Activated naive CD8-positive, alpha-beta T cell treated with anti-CD3 and anti-CD28 coated beads, Interleukin-2, amount 50 U/mL, for 24 hours (primary cell): ENCODE results near the gene LIPN.

Source experiments
- ATAC-seq: fragments of 150-1000 bp; cut with Tn5 transposase; one replicate; pipeline ENCODE4 v1.10.0; 2021
- DNase-seq: peaks from one replicate; pipeline ENCODE4 v3.0.0; 2021
- H3K27ac Mint-ChIP-seq: one replicate; pipeline ENCODE4 v1.8.0; 2021; ENCODE audit warnings: mild to moderate bottlenecking, mixed read lengths
- H3K27me3 Mint-ChIP-seq: one replicate; pipeline ENCODE4 v1.8.0; 2021; ENCODE audit warnings: mixed read lengths
- H3K36me3 Mint-ChIP-seq: one replicate; pipeline ENCODE4 v1.8.0; 2021; ENCODE audit warnings: low read depth, mixed read lengths
- H3K4me1 Mint-ChIP-seq: one replicate; pipeline ENCODE4 v1.8.0; 2021; ENCODE audit warnings: mixed read lengths
- H3K4me3 Mint-ChIP-seq: one replicate; pipeline ENCODE4 v1.8.0; 2021; ENCODE audit warnings: mild to moderate bottlenecking, moderate library complexity, mixed read lengths
- H3K9me3 Mint-ChIP-seq: one replicate; pipeline ENCODE4 v1.8.0; 2021; ENCODE audit warnings: mixed read lengths

The LIPN gene

DNA sequence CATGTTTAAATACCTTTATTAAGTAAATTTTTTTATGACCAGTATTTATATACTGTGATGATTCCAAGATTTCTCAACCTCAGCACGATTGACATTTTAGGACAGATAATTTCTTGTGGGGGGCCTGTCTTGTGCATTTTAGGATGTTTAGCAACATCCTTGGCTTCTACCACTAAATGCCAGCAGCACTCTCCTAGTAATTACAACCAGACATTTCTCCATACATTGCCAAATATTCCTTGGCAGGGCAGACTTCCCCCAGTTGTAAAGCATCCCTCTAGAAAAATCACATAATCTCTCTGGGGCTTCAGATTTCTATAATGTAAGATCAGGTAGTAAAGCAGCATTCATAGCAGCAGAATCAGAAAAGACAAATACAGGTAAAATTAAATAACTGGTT is 34.9 kb downstream of the LIPN start:
- no peak overlapping the region for H3K4me3 Mint-ChIP-seq
- peaks cover 28% of the 10 kb centered on the region for H3K4me1 Mint-ChIP-seq
- peaks cover 6% of the 10 kb centered on the region for H3K9me3 Mint-ChIP-seq
- no peak for DNase-seq
- H3K27me3 Mint-ChIP-seq: peaks cover 5% of the 10 kb centered on the region
- no peaks in the 10 kb centered on the region for H3K36me3 Mint-ChIP-seq
- no peak for ATAC-seq
- no peak overlapping the region for H3K27ac Mint-ChIP-seq

GRCh38 chr10:88800152-88801125 is 40.6 kb downstream of the LIPN start:
- H3K36me3 Mint-ChIP-seq: no peaks in the 10 kb centered on the region
- H3K4me3 Mint-ChIP-seq: no peak overlapping the region
- no peaks in the 10 kb centered on the region for H3K9me3 Mint-ChIP-seq
- DNase-seq: peak; percentile 15
- H3K27ac Mint-ChIP-seq: peak overlapping the region; percentile 8
- peaks cover 5% of the 10 kb centered on the region for H3K27me3 Mint-ChIP-seq
- ATAC-seq: peak; percentile 95
- H3K4me1 Mint-ChIP-seq: peaks cover 12% of the 10 kb centered on the region

DNA sequence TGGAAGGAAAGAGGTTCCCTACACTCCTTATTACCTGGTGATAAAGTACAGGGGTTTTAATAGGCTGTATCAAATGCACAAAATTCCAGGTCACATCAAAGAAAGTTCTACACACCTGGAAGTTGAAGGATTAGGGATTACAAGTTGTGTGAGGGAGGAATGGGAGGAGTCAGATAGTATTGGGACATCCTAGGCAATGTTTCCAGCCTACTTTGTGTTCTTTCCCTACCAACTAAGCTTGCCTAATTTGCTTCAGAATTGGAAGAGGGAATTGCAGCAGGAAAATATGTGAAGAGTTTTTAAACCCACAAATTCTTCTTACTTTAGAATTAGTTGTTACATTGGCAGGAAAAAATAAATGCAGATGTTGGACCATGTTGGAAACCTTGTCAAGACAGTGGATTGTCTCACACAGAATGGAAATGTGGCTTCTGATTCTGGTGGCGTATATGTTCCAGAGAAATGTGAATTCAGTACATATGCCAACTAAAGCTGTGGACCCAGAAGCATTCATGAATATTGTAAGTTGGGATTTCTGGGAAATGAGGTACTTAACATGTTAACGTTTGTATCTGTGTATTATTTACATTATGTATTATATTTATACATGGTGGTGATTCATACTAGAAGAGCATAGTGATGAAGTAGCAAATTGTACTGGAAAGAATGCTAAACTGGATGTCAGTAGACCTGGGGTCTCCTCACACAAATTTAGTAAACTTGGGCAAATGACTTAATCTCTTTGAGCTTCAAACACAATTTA is 42.9 kb downstream of the LIPN start, which contains the start of gene LIPM:
Gene LIPM, plus strand, starts transcription at position 208 of the 763 bp plus-strand sequence. Its CDS starts 167 bp downstream, at position 375.
- no peak within 1 kb of the TSS for H3K27ac Mint-ChIP-seq
- ATAC-seq: no peak
- H3K36me3 Mint-ChIP-seq: no peaks in the 10 kb centered on the region
- peaks cover 3% of the 10 kb centered on the region for H3K27me3 Mint-ChIP-seq
- H3K4me1 Mint-ChIP-seq: peaks cover 12% of the 10 kb centered on the region
- no peaks in the 10 kb centered on the region for H3K9me3 Mint-ChIP-seq
- no peak within 1 kb of the TSS for H3K4me3 Mint-ChIP-seq
- no peak for DNase-seq

GRCh38 chr10:88803641-88804040 is 43.8 kb downstream of the LIPN start:
- Mint-ChIP-seq H3K36me3 (no peaks in the 10 kb centered on the region), H3K9me3 (no peaks in the 10 kb centered on the region), H3K4me1 (peaks cover 12% of the 10 kb centered on the region), H3K27me3 (no peaks in the 10 kb centered on the region), H3K27ac (no peak overlapping the region), H3K4me3 (no peak overlapping the region)
- ATAC-seq: no peak
- no peak for DNase-seq

- no peaks in the 10 kb centered on the region for H3K27me3 Mint-ChIP-seq
- ATAC-seq: no peak
- peaks cover 12% of the 10 kb centered on the region for H3K4me1 Mint-ChIP-seq
- H3K36me3 Mint-ChIP-seq: no peaks in the 10 kb centered on the region
- H3K27ac Mint-ChIP-seq: no peak overlapping the region
- no peaks in the 10 kb centered on the region for H3K9me3 Mint-ChIP-seq
- H3K4me3 Mint-ChIP-seq: no peak overlapping the region
- DNase-seq: no peak
Observed at GRCh38 chr10:88804083-88804812, 44.4 kb downstream of the LIPN start.

DNA sequence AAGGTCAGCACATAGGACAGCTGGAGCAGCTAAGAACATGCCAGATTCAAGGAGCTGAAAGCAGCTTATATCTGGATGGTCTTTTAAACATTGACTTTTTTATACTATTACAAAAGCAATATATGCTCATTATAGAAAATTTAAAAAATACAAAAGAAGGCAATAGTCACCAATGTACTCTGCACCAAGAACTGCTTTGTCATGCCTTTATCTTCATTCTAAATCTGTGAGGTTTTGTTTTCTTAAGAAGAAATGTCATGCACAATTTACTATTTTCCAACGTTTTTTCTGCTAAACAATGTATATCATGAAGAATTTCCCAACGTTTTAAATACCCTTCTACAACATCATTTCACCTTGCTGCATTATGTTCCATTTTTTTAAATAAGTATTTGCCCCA is 45.5 kb downstream of the LIPN start:
- Mint-ChIP-seq H3K36me3 (no peaks in the 10 kb centered on the region), H3K4me1 (peaks cover 13% of the 10 kb centered on the region), H3K27ac (no peak overlapping the region), H3K9me3 (no peaks in the 10 kb centered on the region), H3K4me3 (no peak overlapping the region), H3K27me3 (no peaks in the 10 kb centered on the region)
- ATAC-seq (no peak), DNase-seq (no peak)

- Mint-ChIP-seq H3K4me3 (no peak overlapping the region), H3K36me3 (no peaks in the 10 kb centered on the region), H3K27me3 (no peaks in the 10 kb centered on the region), H3K4me1 (peaks cover 14% of the 10 kb centered on the region), H3K9me3 (no peaks in the 10 kb centered on the region), H3K27ac (no peak overlapping the region)
- no peak for DNase-seq
- no peak for ATAC-seq
Observed at GRCh38 chr10:88805924-88806323, 46.1 kb downstream of the LIPN start.

DNA sequence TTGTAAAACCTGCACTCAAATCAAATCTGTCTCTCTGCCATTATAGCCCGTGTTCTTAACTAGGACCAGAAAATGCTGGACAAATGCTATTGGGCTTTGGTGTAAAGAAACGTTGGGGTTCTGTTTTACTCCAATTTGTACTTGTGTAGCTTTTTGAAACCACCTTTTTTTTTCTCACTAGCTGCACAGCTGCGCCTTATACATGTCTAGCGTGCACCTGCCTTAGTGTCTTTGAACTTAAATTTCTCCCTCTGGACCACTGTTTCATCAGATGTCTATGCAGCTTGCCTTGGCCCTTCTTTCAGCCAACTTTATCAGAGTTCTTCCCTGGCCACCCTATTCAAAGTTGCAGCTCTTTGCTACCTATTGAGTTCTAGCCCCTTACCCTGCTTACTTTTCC is 49.8 kb downstream of the LIPN start:
- no peaks in the 10 kb centered on the region for H3K27me3 Mint-ChIP-seq
- no peak overlapping the region for H3K27ac Mint-ChIP-seq
- H3K9me3 Mint-ChIP-seq: no peaks in the 10 kb centered on the region
- DNase-seq: no peak
- ATAC-seq: no peak
- H3K36me3 Mint-ChIP-seq: no peaks in the 10 kb centered on the region
- H3K4me3 Mint-ChIP-seq: no peak overlapping the region
- H3K4me1 Mint-ChIP-seq: peaks cover 11% of the 10 kb centered on the region

DNA sequence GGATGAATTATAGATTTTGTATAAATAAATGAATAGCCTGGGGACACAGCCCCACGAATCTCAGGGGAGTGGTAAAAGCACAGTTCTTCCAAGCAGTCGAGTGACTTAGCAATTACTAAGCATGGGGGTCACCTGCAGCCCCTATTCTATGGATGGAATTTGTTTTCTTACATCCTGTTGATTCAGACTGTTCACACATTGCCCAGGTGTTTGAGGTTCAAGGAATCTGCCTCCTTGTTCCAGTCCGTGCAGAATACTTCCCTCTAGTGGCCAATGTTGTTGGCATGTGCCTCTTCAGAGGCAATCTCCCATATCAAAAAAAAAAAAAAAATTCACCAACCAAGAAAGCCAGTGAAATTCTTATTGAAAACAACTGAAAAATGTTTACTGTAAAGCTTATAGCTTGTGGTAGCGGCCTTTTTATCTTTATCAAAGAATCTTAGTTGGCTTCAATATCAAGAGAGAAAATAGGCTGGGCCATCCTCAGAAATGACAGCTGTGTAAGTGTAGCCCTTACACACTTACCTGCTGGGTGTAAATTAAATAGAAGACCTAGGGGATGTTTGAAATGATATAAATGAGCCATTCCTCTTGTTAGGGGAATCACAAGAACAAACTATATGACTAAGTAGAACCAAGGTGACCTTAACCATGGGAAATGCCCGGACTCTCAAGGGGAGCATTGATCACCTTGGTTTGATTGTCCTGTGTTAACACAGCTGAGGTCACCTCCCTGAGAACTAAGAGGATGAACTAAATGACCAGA is 50.6 kb downstream of the LIPN start:
- DNase-seq (peak; percentile 18), ATAC-seq (peak; percentile 72)
- H3K27ac Mint-ChIP-seq: no peak overlapping the region
- no peaks in the 10 kb centered on the region for H3K9me3 Mint-ChIP-seq
- no peak overlapping the region for H3K4me3 Mint-ChIP-seq
- no peaks in the 10 kb centered on the region for H3K36me3 Mint-ChIP-seq
- no peaks in the 10 kb centered on the region for H3K27me3 Mint-ChIP-seq
- peaks cover 14% of the 10 kb centered on the region for H3K4me1 Mint-ChIP-seq

DNA sequence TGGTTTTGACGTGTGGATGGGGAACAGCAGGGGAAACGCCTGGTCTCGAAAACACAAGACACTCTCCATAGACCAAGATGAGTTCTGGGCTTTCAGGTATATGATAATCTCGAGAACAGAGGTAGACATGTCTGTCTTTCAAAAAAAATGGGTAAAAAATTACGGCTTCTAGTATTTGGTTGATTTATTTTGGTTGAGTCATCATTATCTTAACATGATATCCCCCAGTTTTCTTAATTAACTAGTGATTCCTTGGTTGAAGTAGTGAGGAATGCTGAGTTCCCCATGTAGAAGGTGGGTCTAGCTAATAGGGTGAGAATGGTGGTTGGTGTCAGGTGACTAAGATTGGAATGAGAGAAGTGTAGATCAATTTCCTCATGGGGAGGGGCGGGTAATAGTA is 53.4 kb downstream of the LIPN start:
- Mint-ChIP-seq H3K4me1 (peaks cover 15% of the 10 kb centered on the region), H3K36me3 (no peaks in the 10 kb centered on the region), H3K9me3 (no peaks in the 10 kb centered on the region), H3K4me3 (no peak overlapping the region), H3K27ac (no peak overlapping the region), H3K27me3 (no peaks in the 10 kb centered on the region)
- DNase-seq (no peak), ATAC-seq (no peak)

GRCh38 chr10:88819290-88819689 is 59.5 kb downstream of the LIPN start:
- H3K4me3 Mint-ChIP-seq: no peak overlapping the region
- H3K27me3 Mint-ChIP-seq: no peaks in the 10 kb centered on the region
- peaks cover 6% of the 10 kb centered on the region for H3K4me1 Mint-ChIP-seq
- H3K27ac Mint-ChIP-seq: no peak overlapping the region
- no peaks in the 10 kb centered on the region for H3K9me3 Mint-ChIP-seq
- DNase-seq: no peak
- no peaks in the 10 kb centered on the region for H3K36me3 Mint-ChIP-seq
- ATAC-seq: no peak

DNA sequence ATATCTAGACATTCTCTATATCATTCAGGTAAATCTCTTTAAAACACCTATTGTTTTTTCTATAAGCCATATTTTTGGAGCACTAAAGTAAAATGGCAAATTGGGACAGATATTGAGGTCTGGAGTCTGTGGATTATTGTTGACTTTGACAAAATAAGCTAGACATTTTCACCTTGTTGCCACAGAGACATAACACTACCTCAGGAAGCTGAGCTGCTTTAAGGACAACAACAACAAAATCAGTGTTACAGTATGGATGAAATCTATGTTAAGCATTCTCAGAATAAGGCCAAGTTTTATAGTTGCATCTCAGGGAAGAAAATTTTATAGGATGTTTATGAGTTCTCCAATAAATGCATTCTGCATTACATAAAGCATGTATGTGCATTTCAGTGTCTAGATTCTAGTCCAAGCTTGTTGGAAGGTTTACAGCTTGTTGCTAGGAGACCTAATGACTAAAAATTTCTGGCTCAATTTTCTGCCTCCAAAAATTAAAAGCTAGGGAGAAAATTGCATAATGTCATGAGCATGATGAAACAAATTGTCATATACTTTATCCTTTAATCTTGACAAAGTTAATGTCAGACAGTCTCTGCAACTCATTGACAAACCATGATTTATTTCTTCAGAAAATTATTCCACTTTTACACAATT is 61.1 kb downstream of the LIPN start:
- ATAC-seq (no peak), DNase-seq (no peak)
- Mint-ChIP-seq H3K9me3 (no peaks in the 10 kb centered on the region), H3K27me3 (no peaks in the 10 kb centered on the region), H3K4me1 (peaks cover 13% of the 10 kb centered on the region), H3K4me3 (no peak overlapping the region), H3K36me3 (no peaks in the 10 kb centered on the region), H3K27ac (no peak overlapping the region)

DNA sequence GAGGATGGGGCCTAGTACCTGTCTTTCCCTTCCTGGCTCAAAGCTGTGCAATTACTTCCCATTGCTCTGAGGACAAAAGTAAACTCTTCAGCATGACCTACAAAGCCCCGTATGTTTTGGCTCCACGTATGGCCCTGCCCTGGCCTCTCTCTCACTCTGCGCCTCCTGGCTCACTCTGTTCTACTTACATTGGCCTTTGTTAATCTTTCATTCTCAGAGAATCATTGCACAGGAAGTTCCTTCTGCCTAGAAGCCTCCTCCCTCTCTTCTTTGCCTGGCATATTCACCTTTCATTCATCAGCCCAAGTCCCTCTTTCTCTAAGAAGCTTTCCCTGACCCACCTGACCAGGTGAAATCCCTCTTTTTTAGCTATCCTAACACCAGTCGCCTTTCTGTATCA is 66.6 kb downstream of the LIPN start:
- ATAC-seq: no peak
- Mint-ChIP-seq H3K4me1 (peaks cover 50% of the 10 kb centered on the region), H3K9me3 (no peaks in the 10 kb centered on the region), H3K27me3 (no peaks in the 10 kb centered on the region), H3K27ac (peak overlapping the region; percentile 19), H3K4me3 (no peak overlapping the region), H3K36me3 (no peaks in the 10 kb centered on the region)
- no peak for DNase-seq
